GM18511 (cell line): Measurements from ENCODE around the gene SPATA20.

Experiments used
- ATAC-seq: cut with Tn5 transposase; IDR thresholded peaks from one replicate; pipeline ENCODE4 v1.9.1; 2021; ENCODE audit warnings: mild to moderate bottlenecking, moderate library complexity; ENCODE audit not compliant: unreplicated experiment

Gene SPATA20

GRCh38 chr17:50557630-50558029, 10.7 kb downstream of the SPATA20 start:
- ATAC-seq = no peak

- no peak for ATAC-seq
Measured at GRCh38 chr17:50558091-50558490, 11.1 kb downstream of the SPATA20 start.

- ATAC-seq = no peak
Measured at GRCh38 chr17:50558581-50558940, 11.6 kb downstream of the SPATA20 start.

- no peak for ATAC-seq
Measured at GRCh38 chr17:50558941-50559614, 12.1 kb downstream of the SPATA20 start.

- no peak for ATAC-seq
Measured at GRCh38 chr17:50559674-50560184, 12.8 kb downstream of the SPATA20 start.

- peak; percentile 93 for ATAC-seq
Measured at GRCh38 chr17:50560185-50560824, 13.3 kb downstream of the SPATA20 start, which contains the start of gene CACNA1G. Gene CACNA1G, plus strand, starts transcription at chr17:50560715. Its CDS starts 745 bp downstream, at chr17:50561460.

- ATAC-seq = no peak
Measured at GRCh38 chr17:50560931-50561745, 14.2 kb downstream of the SPATA20 start.

GRCh38 chr17:50561746-50562141, 14.8 kb downstream of the SPATA20 start:
- no peak for ATAC-seq

- no peak for ATAC-seq
Measured at GRCh38 chr17:50562242-50563091, 15.5 kb downstream of the SPATA20 start.

- ATAC-seq = no peak
Measured at GRCh38 chr17:50563092-50563511, 16.1 kb downstream of the SPATA20 start.

GRCh38 chr17:50564916-50565315, 17.9 kb downstream of the SPATA20 start:
- no peak for ATAC-seq

- ATAC-seq = no peak
Measured at GRCh38 chr17:50565402-50566350, 18.7 kb downstream of the SPATA20 start.

GRCh38 chr17:50566886-50567285, 19.9 kb downstream of the SPATA20 start:
- ATAC-seq = no peak

- no peak for ATAC-seq
Measured at GRCh38 chr17:50568659-50569058, 21.7 kb downstream of the SPATA20 start.

- no peak for ATAC-seq
Measured at GRCh38 chr17:50569592-50569991, 22.6 kb downstream of the SPATA20 start.

- ATAC-seq = no peak
Measured at GRCh38 chr17:50570032-50570431, 23.1 kb downstream of the SPATA20 start.

- no peak for ATAC-seq
Measured at GRCh38 chr17:50570528-50570927, 23.6 kb downstream of the SPATA20 start.

GRCh38 chr17:50571681-50572080, 24.7 kb downstream of the SPATA20 start:
- ATAC-seq = no peak

GRCh38 chr17:50572541-50572940, 25.6 kb downstream of the SPATA20 start:
- no peak for ATAC-seq
